Measurements from ENCODE around the gene VAMP2.

Gene VAMP2

GRCh38 chr17:8121681-8122421 lies 40.9 kb downstream of the VAMP2 start:
- peak; percentile 68 to 74 for DNase-seq

GRCh38 chr17:8121407-8121680 lies 41.4 kb downstream of the VAMP2 start:
- no peak for DNase-seq

- DNase-seq = peak in 1 of 2 donors; percentile 33
Observed at GRCh38 chr17:8120520-8121406, 42.0 kb downstream of the VAMP2 start.

GRCh38 chr17:8119581-8120519 lies 42.9 kb downstream of the VAMP2 start:
- DNase-seq = peak; percentile 75 to 83

- peak; percentile 74 to 83 for DNase-seq
Observed at GRCh38 chr17:8118769-8119580, 43.8 kb downstream of the VAMP2 start.

GRCh38 chr17:8117980-8118768 lies 44.6 kb downstream of the VAMP2 start, which contains the start of gene ALOXE3:
TSS of gene ALOXE3 (minus strand) at chr17:8118514. CDS start at chr17:8117990, 524 bp downstream.
- no peak for DNase-seq

GRCh38 chr17:8117367-8117979 lies 45.3 kb downstream of the VAMP2 start:
- no peak for DNase-seq

- DNase-seq = no peak
Observed at GRCh38 chr17:8116776-8117175, 46.0 kb downstream of the VAMP2 start.

- DNase-seq = no peak
Observed at GRCh38 chr17:8110907-8111306, 51.8 kb downstream of the VAMP2 start.

- DNase-seq = no peak
Observed at GRCh38 chr17:8110456-8110804, 52.3 kb downstream of the VAMP2 start.

- DNase-seq = no peak
Observed at GRCh38 chr17:8109661-8110455, 52.9 kb downstream of the VAMP2 start.

Data from hippocampal formation (tissue), 2 donors.